ENCODE results near the gene MZB1. TPM values are rescaled to one million over a fixed set of nuclear protein-coding genes. Genes with fewer than 3 reads are reported as not detected.

The MZB1 gene
- total and polyA plus RNA-seq, 9 donors = 0.22 to 0.95 (median 0.44) TPM

DNA sequence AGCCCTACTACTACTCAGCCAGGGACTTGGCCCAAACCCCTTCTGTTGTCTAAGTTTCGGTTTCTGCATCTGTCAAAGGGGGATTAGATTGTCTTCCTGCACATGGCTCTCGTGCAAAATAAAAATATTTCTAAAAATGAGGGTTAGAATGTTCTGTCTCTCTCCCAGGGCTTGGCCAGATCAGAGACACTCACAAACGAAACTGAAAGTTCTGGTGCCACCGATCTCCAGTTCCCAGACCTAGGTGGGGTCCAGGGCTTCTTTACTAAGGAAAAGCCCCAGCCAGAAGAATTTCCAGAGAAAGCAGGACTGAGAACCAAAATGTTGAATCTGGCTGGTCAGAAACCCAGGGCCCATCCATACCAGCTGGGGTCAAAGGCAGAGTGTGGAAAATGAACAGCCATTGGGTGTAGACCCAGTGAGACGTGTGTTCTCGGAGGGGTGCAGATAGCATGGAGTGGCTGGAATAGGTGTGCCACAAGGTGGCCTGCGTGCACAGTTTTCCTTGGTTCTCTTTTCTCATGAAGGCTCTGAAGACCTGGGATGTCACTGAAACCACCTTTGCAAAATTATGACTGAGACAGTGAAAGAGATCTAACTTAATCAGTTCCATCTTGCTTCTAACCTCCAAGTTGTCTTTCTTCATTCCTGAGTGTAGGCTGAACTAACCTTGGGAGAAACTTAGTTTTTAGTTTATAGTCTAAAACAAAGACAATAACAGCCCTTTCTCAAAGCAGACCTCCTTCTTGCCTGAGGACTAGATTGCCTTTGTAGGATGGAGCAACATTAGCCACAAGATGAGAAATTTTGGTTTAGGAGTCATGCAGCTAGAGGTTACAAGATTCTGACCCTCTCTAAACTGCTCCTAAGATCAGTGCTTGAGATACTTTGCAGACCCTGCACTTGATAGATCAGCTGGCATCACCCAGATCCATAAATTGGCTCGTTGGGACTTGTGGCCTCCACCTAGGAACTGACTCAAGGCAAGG is 4.4 kb downstream of the MZB1 start:
- Histone ChIP-seq H3K9me3 (replicated peaks; ENCODE audit: control insufficient read depth, low read depth, low read length) (no peaks in the 10 kb centered on the region), H3K4me3 (ENCODE audit: low read length) (no peak overlapping the region), H3K27ac (ENCODE audit: low read length) (no peak overlapping the region), H3K27me3 (ENCODE audit: control insufficient read depth, insufficient read depth, low read length) (no peaks in the 10 kb centered on the region), H3K36me3 (ENCODE audit: control insufficient read depth, insufficient read depth, low read length) (peaks cover 2% of the 10 kb centered on the region), H3K4me1 (ENCODE audit: control insufficient read depth, insufficient read depth, low read length) (peaks cover 15% of the 10 kb centered on the region)
- DNase-seq = no peak
- 81% methylated on average over 4 of the region's 8 CpGs for WGBS (ENCODE audit: insufficient coverage)

DNA sequence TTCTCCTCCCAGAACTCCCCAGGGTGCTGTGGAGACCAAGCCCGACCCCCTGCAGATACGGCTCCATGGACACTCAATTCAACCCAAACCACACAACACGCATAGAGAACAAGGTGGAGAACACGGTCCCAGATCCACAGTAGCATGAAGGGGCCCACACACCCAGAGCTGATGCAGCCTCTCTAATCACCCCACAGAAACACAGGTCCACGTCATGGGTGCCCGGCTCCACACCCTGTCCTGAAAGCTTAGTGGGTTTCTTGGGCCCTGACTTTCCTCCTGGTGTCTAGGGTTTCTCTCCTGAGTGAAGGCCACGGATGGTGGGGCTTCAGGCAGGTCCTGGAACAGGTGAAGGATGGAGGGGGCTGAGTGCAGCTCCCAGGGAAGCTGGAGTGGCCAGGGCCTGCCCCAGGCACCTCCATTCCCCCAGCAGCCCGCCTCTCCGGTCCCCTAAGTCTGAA is 5.1 kb downstream of the MZB1 start:
- no peak for DNase-seq
- no peaks in the 10 kb centered on the region for H3K36me3 ChIP-seq (ENCODE audit: control insufficient read depth, insufficient read depth, low read length)
- WGBS (ENCODE audit: insufficient coverage) = 74% methylated on average over 8 of the region's 9 CpGs
- H3K4me3 ChIP-seq (ENCODE audit: low read length) = no peak overlapping the region
- no peaks in the 10 kb centered on the region for H3K9me3 ChIP-seq (replicated peaks; ENCODE audit: control insufficient read depth, low read depth, low read length)
- peaks cover 15% of the 10 kb centered on the region for H3K4me1 ChIP-seq (ENCODE audit: control insufficient read depth, insufficient read depth, low read length)
- no peak overlapping the region for H3K27ac ChIP-seq (ENCODE audit: low read length)
- no peaks in the 10 kb centered on the region for H3K27me3 ChIP-seq (ENCODE audit: control insufficient read depth, insufficient read depth, low read length)

DNA sequence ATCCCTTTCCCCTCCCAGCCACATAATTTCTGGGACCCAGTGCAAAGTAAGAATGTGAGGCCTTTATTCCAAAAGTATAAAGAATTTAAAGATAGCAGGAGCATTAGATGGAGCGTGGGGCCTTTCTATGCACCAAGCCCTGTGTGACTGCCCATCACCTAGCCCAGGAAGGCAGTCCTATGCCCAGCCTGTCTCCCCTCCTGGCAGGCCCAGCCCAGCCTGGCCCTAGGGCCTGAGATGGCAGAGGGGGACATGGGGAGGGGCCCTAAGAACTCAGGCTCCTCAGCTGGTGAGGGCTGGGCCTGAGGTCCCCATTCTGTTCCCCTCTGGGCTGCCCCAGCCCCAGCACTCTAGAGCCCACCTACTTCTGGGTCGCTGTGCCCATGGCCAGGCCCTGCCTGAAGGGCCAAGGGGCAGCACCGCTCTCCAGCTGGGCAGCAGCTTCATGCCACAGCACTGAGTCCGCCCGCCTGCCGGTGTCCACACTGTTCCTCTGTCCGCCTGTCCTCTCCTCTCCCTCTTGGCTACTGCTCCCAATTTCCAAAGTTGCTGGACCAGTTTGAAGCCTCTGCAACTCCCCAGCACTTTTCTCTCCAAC is 5.6 kb downstream of the MZB1 start:
- Histone ChIP-seq H3K27ac (ENCODE audit: low read length) (no peak overlapping the region), H3K27me3 (ENCODE audit: control insufficient read depth, insufficient read depth, low read length) (no peaks in the 10 kb centered on the region), H3K4me1 (ENCODE audit: control insufficient read depth, insufficient read depth, low read length) (peaks cover 15% of the 10 kb centered on the region), H3K4me3 (ENCODE audit: low read length) (no peak overlapping the region), H3K36me3 (ENCODE audit: control insufficient read depth, insufficient read depth, low read length) (no peaks in the 10 kb centered on the region), H3K9me3 (replicated peaks; ENCODE audit: control insufficient read depth, low read depth, low read length) (no peaks in the 10 kb centered on the region)
- DNase-seq = no peak
- 75% methylated on average over 6 of the region's 7 CpGs for WGBS (ENCODE audit: insufficient coverage)

DNA sequence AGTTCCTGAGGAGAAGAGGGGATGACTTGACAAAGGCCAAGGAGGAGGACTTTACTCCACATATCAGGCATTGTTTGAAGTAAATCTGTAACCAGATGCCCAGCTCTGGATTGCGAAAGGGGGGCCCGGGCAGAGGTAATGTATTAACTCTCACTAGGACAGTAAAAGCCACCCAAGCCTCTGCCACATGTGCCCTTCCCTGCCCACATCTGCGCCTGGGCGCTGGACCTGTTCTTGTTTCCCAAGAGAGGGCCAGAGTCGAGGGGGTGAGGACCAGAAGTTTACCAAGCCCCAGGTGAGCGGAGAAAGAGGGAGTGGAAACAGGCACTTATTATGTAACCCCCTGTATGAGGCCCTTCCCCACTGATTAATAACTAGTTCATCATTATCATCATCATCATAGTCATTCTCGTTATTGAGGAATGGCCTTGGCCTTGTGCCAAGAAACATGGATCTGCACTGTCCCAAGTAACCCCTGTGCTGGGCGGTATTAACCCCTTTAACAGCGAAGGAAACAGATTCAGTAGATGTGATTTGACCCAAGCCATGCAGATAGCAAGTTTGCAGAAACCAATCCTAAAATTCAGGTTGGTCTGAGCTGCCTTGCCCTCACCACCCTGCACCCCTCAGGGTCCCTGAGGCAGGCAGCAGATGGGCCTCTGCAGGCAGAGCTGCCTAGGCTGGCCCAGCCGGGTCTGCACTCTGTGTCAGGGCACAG is 6.3 kb downstream of the MZB1 start, which contains the start of gene SLC23A1:
Gene SLC23A1, minus strand, starts transcription at position 23 of the 718 bp plus-strand sequence. CDS start 44 bp downstream, outside the sequence.
- DNase-seq = no peak
- no peak within 1 kb of the TSS for H3K27ac ChIP-seq (ENCODE audit: low read length)
- WGBS (ENCODE audit: insufficient coverage) = 70% methylated on average over 3 of the region's 10 CpGs

DNA sequence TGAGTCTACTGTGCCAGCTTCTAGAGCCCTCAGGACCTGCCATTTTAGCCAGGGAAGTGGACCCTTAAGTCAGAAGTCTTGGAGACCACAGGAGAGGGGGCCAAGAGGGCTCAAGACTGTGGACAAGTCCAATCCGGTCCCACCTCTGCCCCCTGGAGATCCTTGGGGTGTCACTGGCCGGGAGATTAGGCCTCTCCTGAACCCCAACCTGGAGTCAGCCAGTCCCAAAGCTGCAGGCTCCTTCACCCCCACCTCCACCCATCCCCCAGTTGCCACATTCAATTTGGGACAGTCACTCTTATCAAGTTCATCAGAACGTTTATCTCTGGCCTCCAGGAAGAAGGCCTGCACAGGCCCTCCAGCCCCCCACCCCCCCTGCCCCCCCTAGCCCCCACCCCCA is 6.9 kb downstream of the MZB1 start:
- Histone ChIP-seq H3K36me3 (ENCODE audit: control insufficient read depth, insufficient read depth, low read length) (peaks cover 2% of the 10 kb centered on the region), H3K27ac (ENCODE audit: low read length) (no peak overlapping the region), H3K9me3 (replicated peaks; ENCODE audit: control insufficient read depth, low read depth, low read length) (no peaks in the 10 kb centered on the region), H3K27me3 (ENCODE audit: control insufficient read depth, insufficient read depth, low read length) (no peaks in the 10 kb centered on the region), H3K4me3 (ENCODE audit: low read length) (no peak overlapping the region), H3K4me1 (ENCODE audit: control insufficient read depth, insufficient read depth, low read length) (peaks cover 5% of the 10 kb centered on the region)
- 80% methylated on average over 2 of the region's 3 CpGs for WGBS (ENCODE audit: insufficient coverage)
- DNase-seq = no peak

More for the DNA sequence above, 6.3 kb downstream of the MZB1 start, which contains the start of gene SLC23A1:
- Histone ChIP-seq H3K36me3 (ENCODE audit: control insufficient read depth, insufficient read depth, low read length) (no peaks in the 10 kb centered on the region), H3K4me1 (ENCODE audit: control insufficient read depth, insufficient read depth, low read length) (peaks cover 11% of the 10 kb centered on the region), H3K27me3 (ENCODE audit: control insufficient read depth, insufficient read depth, low read length) (no peaks in the 10 kb centered on the region), H3K9me3 (replicated peaks; ENCODE audit: control insufficient read depth, low read depth, low read length) (no peaks in the 10 kb centered on the region), H3K4me3 (ENCODE audit: low read length) (no peak within 1 kb of the TSS)

DNA sequence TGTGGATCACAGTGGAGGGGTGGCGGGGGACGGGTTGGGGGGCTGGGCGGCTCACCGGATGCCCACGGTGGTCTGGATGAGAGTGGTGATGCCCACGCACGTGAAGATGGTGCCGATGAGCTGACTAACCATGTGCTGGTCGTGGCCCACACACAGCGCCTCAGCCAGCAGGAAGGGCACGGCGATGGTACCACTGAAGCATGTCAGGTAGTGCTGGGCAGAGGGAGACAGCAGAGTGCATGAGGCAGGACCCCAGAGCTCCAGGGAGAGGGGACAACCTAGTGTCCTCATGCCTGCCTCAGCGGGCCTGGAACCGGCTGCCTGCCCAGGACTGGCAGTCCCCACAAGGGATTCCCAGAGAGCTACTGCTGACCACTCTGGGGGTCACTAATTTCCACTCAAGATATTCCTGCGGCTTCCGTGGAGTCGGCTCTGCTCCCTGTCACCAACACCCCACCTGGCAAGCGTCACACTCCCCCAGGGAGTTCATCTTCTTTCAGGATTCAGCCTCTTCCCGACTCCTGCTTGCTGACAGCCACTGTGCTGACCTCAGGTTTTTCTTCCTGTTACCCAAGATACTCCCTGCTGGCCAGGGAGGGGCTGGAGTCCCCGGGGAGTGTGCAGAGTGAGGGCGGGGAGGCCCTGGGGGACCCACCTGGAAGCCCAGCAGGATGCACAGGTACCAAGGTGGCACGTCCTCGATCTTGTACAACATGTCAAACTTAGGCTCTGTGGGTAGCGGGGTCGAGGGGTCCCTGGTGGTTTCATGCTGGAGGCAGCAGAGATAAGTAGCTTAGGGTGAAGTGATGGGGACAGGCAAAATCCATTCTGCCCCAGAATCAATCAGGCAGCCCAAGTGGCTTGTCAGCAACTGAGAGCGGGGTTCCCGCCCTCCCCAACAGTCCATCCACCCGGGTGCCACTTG is 7.6 kb downstream of the MZB1 start:
- H3K4me1 ChIP-seq (ENCODE audit: control insufficient read depth, insufficient read depth, low read length) = peaks cover 4% of the 10 kb centered on the region
- H3K27me3 ChIP-seq (ENCODE audit: control insufficient read depth, insufficient read depth, low read length) = no peaks in the 10 kb centered on the region
- H3K9me3 ChIP-seq (replicated peaks; ENCODE audit: control insufficient read depth, low read depth, low read length) = no peaks in the 10 kb centered on the region
- no peak overlapping the region for H3K27ac ChIP-seq (ENCODE audit: low read length)
- WGBS (ENCODE audit: insufficient coverage) = 89% methylated on average over 23 of the region's 28 CpGs
- DNase-seq = no peak
- no peak overlapping the region for H3K4me3 ChIP-seq (ENCODE audit: low read length)
- peaks cover 2% of the 10 kb centered on the region for H3K36me3 ChIP-seq (ENCODE audit: control insufficient read depth, insufficient read depth, low read length)

DNA sequence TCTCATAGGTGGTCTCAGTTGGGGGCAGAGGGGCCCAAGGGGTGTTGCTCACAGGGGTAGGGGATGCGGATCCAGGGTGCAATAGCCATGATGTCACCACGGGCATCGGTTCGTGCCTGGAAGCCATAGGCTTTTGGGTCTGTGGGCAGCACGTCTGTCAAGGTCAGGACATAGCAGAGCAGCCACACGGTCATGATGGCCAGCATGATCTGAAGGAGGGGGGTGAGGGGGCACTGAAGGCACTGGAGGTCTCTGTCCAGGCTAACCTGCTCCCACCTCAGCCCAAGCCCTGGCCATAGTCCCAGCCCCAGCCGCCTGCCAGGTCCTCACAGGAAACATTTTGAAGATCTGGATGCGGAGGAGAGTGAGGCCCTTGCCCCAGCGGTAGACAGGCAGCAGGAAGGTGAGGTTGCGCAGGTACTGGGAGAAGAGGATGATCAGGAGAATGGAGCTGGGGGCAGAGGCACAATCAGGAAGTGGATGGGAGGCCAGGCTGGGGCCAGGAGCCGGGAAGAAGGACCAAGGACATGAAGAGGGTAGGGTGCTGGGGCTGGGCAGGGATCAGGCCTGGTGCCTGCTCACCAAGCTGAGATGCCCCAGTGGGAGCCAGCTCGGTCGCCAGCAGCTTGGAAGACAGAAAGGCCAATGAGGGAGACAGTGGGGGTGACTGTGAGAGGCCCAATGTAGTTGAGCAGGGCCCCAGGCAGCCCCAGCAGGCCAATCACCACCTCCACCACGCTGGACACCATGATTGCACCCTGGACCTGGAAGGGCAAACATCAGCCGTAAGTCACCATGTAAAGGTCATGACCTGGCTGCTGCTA is 9.9 kb downstream of the MZB1 start:
- no peak for DNase-seq
- no peak overlapping the region for H3K4me3 ChIP-seq (ENCODE audit: low read length)
- H3K36me3 ChIP-seq (ENCODE audit: control insufficient read depth, insufficient read depth, low read length) = peaks cover 4% of the 10 kb centered on the region
- H3K27me3 ChIP-seq (ENCODE audit: control insufficient read depth, insufficient read depth, low read length) = no peaks in the 10 kb centered on the region
- no peak overlapping the region for H3K27ac ChIP-seq (ENCODE audit: low read length)
- peaks cover 4% of the 10 kb centered on the region for H3K4me1 ChIP-seq (ENCODE audit: control insufficient read depth, insufficient read depth, low read length)
- 74% methylated on average over 15 of the region's 15 CpGs for whole genome bisulfite sequencing (ENCODE audit: insufficient coverage)
- H3K9me3 ChIP-seq (replicated peaks; ENCODE audit: control insufficient read depth, low read depth, low read length) = no peaks in the 10 kb centered on the region

DNA sequence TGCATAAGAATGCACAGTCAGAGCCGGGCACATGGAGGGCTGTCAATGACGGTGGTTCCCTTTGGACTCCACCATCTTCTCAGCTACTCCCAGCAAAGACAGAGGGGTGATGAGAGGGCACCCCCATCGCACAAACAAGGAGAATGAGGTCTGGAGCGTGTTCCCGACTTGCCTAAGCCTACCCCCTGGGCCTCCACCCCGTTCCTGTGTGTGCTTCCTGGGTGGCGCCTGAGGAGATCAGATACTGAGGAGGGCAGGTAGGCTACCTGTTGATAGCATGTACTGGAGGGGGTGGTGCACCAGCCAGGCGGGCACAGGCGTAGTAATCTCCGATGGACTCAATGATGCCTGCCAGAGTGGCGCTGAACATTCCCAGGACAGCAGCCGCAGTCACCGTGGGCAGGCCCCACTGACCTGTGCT is 10.8 kb downstream of the MZB1 start:
- Histone ChIP-seq H3K27me3 (ENCODE audit: control insufficient read depth, insufficient read depth, low read length) (no peaks in the 10 kb centered on the region), H3K9me3 (replicated peaks; ENCODE audit: control insufficient read depth, low read depth, low read length) (no peaks in the 10 kb centered on the region), H3K4me3 (ENCODE audit: low read length) (no peak overlapping the region), H3K27ac (ENCODE audit: low read length) (no peak overlapping the region), H3K4me1 (ENCODE audit: control insufficient read depth, insufficient read depth, low read length) (peaks cover 2% of the 10 kb centered on the region), H3K36me3 (ENCODE audit: control insufficient read depth, insufficient read depth, low read length) (peaks cover 4% of the 10 kb centered on the region)
- WGBS (ENCODE audit: insufficient coverage) = 81% methylated on average over 9 of the region's 13 CpGs
- DNase-seq = no peak

All from muscle of leg (tissue), 11 donors.